ENCODE measurements around the gene SEMA4F. TPM values are rescaled to one million over a fixed set of nuclear protein-coding genes. Genes with fewer than 3 reads are reported as not detected.

SEMA4F gene
- total and polyA plus RNA-seq, 9 donors: 3.8 to 13.5 (median 6.9) TPM

- Histone ChIP-seq H3K4me3 (no peak overlapping the region), H3K9me3 (no peaks in the 10 kb centered on the region), H3K4me1 (ENCODE audit: insufficient read depth) (no peaks in the 10 kb centered on the region), H3K27me3 (no peaks in the 10 kb centered on the region), H3K27ac (no peak overlapping the region), H3K36me3 (no peaks in the 10 kb centered on the region)
- intact Hi-C loops (cut with DNase I): no loop called here
- DNase-seq: no peak
- TF ChIP-seq CTCF (IDR thresholded peaks at IDR 0.05) (no peak), EP300 (IDR thresholded peaks at IDR 0.05) (no peak), POLR2A (IDR thresholded peaks at IDR 0.05) (no peak)
Measured at GRCh38 chr2:74721316-74721715, 67.3 kb downstream of the SEMA4F start.

DNA sequence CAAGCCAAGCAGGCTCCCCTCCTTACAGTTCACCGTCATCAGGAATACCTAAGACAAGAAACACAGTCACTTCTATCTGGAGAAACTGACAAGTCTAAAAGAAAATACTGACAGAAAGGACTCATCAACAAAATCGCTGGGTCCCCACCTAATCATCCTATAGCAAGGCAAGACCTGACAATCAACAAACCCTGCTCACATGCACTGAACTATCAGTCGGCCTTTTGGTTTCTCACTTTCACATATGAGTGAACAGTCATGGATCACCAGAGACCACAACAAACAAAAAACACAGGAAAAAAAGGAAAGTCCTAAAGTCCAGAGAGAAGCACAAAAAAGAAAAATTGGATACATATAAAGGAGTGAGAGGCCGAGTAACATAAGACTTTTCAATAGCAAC lies 70.4 kb downstream of the SEMA4F start:
- intact Hi-C loops (cut with DNase I): no loop called here

GRCh38 chr2:74725287-74725686 lies 71.2 kb downstream of the SEMA4F start:
- no peak for TF ChIP-seq CTCF (IDR thresholded peaks at IDR 0.05)
- intact Hi-C loops (cut with DNase I): no loop called here
- H3K27me3 ChIP-seq: no peaks in the 10 kb centered on the region
- H3K4me3 ChIP-seq: no peak overlapping the region
- H3K27ac ChIP-seq: no peak overlapping the region
- DNase-seq: no peak
- H3K4me1 ChIP-seq (ENCODE audit: insufficient read depth): no peaks in the 10 kb centered on the region
- WGBS, 3 donors: 0 to 97% (median 89%) methylated on average over 1 of the region's 1 CpG
- no peaks in the 10 kb centered on the region for H3K9me3 ChIP-seq
- H3K36me3 ChIP-seq: no peaks in the 10 kb centered on the region

More for the DNA sequence above, 70.4 kb downstream of the SEMA4F start:
- H3K4me1 ChIP-seq (ENCODE audit: insufficient read depth): no peaks in the 10 kb centered on the region
- no peaks in the 10 kb centered on the region for H3K9me3 ChIP-seq
- H3K27me3 ChIP-seq: no peaks in the 10 kb centered on the region
- H3K4me3 ChIP-seq: no peak overlapping the region
- H3K27ac ChIP-seq: no peak overlapping the region
- 88 to 92% (median 92%) methylated on average over 4 of the region's 4 CpGs for WGBS, 3 donors
- DNase-seq: no peak
- no peak for TF ChIP-seq POLR2A (IDR thresholded peaks at IDR 0.05)
- no peak for TF ChIP-seq EP300 (IDR thresholded peaks at IDR 0.05)
- TF ChIP-seq CTCF (IDR thresholded peaks at IDR 0.05): no peak
- no peaks in the 10 kb centered on the region for H3K36me3 ChIP-seq

DNA sequence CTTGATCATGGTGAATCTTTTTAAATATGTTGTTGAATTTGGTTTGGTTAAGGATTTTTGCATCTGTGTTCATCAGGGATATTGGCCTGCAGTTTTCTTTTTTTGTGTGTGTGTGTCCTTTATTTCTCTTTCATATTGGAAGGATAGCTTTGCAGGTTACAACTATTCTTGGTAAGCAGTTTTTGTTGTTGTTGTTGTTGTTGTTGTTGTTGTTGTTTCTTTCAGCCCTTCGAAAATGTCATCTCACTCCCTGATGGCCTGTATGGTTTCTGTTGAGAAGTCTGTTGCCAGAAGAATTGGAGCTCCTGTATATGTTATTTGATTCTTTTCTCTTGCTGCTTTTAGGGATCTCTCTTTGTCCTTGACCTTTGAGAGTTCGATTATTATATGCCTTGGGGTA lies 74.8 kb downstream of the SEMA4F start:
- no peak overlapping the region for H3K27ac ChIP-seq
- no peak for DNase-seq
- H3K36me3 ChIP-seq: no peaks in the 10 kb centered on the region
- TF ChIP-seq EP300 (IDR thresholded peaks at IDR 0.05) (no peak), CTCF (IDR thresholded peaks at IDR 0.05) (no peak), POLR2A (IDR thresholded peaks at IDR 0.05) (no peak)
- WGBS, 3 donors: 74 to 87% (median 81%) methylated on average over 2 of the region's 2 CpGs
- H3K4me3 ChIP-seq: no peak overlapping the region
- H3K9me3 ChIP-seq: no peaks in the 10 kb centered on the region
- intact Hi-C loops (cut with DNase I): no loop called here
- no peaks in the 10 kb centered on the region for H3K4me1 ChIP-seq (ENCODE audit: insufficient read depth)
- H3K27me3 ChIP-seq: no peaks in the 10 kb centered on the region

- Histone ChIP-seq H3K27me3 (no peaks in the 10 kb centered on the region), H3K36me3 (no peaks in the 10 kb centered on the region), H3K4me1 (ENCODE audit: insufficient read depth) (no peaks in the 10 kb centered on the region), H3K27ac (no peak overlapping the region), H3K4me3 (no peak overlapping the region), H3K9me3 (no peaks in the 10 kb centered on the region)
- intact Hi-C loops (cut with DNase I): no loop called here
- WGBS, 3 donors: 86 to 94% (median 89%) methylated on average over 2 of the region's 2 CpGs
- no peak for TF ChIP-seq POLR2A (IDR thresholded peaks at IDR 0.05)
- no peak for TF ChIP-seq EP300 (IDR thresholded peaks at IDR 0.05)
- no peak for TF ChIP-seq CTCF (IDR thresholded peaks at IDR 0.05)
- DNase-seq: no peak
Measured at GRCh38 chr2:74730530-74730929, 76.5 kb downstream of the SEMA4F start.

All from ovary (tissue), 9 donors.